ENCODE measurements around the gene SUB1.

Gene SUB1

DNA sequence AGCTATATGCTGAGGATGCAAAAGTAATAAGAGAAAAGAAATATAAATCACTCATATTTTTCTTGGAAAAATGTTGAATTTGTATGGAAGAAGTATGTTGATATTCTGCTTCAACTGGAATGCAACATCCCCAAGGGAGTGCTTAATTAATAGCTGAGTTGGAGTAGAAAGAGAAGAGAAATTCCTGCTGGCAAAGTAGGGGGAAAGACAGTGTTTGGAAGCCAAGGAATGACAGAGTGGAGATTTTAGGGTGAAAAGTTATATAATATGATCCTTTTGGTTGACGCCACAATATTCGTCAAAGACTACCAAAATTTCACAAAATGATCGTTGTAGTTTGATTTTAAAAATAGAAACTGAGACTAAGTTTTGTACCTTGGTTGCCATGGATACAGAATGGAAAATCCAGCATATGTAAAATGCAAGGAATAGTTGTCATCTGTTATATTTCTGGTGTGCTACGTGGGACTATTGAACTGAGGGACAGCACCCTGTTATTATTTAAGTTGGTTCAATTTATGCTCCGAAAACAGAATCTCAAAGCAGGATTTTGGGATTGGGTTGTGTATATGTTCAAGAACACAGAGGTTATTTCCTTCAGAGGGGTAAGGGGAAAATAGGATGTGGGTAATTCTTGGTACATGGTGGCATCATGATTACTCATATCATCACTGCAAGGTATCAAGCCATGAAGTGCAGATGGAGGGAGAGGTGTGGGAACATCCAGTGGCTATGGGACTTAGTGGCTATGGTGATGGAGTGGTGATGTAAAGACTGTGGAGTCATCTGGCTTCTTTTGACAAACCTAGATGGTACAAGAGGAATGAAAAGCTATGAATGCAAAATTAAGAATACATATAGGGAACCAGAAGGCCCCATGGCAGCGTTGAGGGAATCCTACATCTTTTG, 61.0 kb downstream of the SUB1 start:
- no peak for DNase-seq

- no peak for DNase-seq
These were observed 65.7 kb downstream of the SUB1 start for GRCh38 chr5:32651088-32651487.

DNA sequence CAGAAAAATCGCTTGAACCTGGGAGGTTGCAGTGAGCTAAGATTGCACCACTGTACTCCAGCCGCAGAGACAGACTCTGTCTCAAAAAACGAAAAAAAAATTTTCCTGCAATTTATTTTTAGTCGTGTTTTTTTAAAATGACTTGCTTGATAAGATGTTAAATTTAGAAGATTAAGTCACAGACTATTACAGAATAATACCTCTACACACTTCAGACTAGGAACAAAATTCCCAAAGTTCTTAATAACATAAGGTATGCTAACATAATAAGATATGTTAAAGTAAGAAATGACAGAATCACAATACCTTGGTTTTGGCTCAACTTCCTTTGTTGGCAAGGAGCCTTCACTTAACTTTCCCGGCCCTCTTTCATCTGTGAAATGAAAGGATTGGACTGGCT, 66.3 kb downstream of the SUB1 start:
- no peak for DNase-seq

All from NCI-H2081 treated with DMSO at 0.1 percent for 48 hours (cell line).